GM19035 (cell line): Measurements from ENCODE around the gene OPCML.

Experiments used
- ATAC-seq: cut with Tn5 transposase; IDR thresholded peaks from one replicate; pipeline ENCODE4 v1.9.1; 2021; ENCODE audit not compliant: unreplicated experiment

Gene OPCML

DNA sequence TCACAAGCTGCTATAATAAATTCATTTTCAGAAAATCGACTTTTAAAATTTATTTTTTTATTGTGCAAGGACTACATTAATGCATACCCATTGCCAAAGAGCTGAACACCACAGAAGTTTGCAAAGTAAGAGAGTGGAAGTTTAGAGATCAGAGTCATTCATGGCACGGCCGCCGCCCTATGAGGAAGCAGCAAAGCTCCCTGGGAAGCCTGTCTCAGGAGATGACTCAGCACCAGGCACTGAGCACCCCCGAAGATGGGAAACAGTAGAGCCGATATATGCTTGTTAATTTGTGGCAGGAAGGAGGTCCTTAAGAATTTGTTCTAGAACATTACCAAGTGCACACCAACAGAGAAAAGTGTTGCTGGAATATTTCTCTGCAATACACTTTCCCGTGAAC, 693.7 kb downstream of the OPCML start:
- ATAC-seq, result no peak

DNA sequence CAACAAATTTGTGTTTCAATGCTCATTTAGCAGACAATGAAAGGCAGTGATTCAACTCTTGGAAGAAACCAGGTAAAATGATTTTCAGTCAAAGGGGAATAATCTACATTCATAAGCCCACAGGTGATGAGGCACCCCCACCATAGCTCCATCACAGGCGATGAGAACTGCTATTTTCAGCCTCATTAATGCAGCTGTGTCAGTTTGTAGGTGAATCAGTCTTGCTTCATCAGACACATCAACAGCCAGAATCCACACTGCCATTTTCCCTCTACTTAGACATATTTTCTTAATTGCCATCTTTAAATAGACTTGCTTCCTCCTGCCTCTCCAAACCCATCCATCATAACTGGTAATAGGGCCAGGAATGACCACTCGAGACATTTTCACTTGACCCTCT, 701.0 kb downstream of the OPCML start:
- no peak for ATAC-seq

DNA sequence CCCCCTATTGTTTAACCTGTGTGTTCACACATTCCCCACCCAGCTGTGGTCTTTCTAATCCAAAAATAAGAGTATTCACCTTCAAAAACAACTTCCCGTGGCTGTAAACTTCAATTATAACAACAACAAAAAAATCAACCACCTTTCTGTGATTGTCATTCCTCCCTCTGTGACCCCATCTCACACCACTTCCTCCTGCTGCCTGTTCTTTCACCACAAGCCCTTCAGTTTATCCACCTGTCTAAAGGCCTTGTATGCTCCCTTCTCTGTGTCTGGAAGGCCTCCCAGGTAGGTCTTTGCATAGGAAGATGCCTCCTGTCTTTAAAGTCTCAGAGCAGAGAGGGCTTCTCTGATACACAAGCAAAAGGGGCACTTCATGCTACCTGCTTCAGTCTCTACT, 707.7 kb downstream of the OPCML start:
- no peak for ATAC-seq

DNA sequence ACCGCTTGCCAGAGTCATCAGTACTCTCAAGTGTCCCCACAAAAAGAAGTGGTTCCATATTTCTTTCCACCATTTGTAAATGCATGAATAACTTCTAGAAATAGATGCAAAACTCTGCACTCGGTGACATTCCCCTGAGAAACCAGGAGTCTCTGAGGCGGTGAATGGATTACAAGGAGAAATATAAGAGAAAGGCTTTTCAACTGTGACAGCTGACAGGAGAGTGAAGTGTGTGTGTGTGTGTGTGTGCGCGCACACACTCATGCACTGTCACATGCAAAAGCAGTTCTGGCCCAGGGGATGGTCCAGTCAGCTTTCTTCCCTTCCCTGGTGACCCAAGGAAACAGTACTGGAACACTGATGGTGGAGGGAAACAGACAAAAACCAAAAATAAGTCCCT, 710.0 kb downstream of the OPCML start:
- ATAC-seq, result no peak

DNA sequence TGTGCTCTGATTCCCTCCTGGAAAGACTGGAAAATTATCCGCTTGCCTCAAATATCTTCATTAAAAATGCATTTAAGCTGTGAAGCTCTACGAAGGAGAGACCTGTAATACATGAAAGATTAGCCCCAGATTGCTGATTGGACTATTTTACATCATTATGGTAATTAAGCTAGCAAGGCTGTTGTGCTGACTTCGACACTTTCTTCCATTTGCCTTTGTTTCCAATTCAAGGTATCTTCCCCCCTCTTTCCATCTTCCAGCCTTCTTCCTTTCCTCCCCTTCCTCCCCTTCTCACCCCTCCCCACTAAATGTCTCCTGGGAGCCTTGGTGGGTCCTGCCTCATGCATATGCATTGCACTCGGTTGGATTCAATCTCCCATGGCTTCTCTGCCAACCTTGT, 710.8 kb downstream of the OPCML start:
- no peak for ATAC-seq

DNA sequence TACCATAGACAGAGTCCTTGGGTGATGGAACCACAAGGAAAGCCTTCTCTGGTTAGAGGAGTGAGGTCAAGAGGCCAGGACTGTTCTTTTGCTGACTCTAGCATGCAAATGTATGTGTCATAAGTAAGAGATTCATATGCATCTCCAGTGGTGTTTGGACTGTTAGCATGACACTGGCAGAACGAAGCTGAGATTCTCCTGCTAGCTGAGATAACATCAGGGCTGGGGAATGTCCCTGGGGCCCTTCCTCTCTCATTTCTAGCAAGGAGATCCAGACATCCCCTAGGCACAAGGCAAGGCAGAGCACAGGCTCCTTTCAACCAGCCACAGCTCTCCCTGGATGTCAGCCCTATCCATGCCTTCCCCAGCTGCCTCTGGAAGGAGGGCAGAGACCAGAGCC, 711.3 kb downstream of the OPCML start:
- ATAC-seq, result no peak

DNA sequence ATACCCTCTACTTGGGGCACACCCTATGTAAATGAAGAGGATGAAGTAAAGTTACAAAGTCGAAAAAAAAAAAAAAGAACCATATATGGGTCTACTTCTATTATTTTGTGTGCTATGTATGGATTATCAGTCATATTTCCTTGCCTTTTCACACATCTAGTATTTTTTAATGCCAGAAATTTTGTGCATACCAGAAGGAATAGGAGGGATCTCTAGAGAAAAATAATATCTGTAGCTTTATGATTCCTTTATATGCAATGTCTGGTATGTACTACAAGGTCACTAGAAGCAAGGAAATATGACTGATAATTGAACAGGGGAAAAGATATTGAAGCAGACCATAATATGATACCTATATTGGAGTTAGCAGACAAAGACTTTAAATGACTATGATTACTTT, 713.4 kb downstream of the OPCML start:
- no peak for ATAC-seq

DNA sequence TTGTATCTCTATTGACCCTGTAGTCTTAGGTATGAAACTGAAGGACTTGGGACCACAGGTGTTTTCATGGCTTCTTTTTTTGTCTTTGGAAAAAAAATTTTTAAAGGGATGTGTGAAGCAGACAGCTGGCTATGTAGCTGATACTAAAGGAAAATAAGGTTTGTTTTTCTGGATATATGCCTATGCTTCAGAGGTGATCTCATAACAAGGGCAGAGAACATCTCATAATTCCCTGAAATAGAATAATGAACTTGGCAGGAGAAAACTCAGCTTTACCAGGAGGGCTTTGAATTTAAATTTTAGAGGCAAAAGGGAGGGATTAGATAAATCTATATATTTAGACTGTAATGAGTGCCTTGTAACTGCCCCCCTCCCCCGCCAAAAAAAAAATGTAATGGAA, 714.9 kb downstream of the OPCML start:
- no peak for ATAC-seq

DNA sequence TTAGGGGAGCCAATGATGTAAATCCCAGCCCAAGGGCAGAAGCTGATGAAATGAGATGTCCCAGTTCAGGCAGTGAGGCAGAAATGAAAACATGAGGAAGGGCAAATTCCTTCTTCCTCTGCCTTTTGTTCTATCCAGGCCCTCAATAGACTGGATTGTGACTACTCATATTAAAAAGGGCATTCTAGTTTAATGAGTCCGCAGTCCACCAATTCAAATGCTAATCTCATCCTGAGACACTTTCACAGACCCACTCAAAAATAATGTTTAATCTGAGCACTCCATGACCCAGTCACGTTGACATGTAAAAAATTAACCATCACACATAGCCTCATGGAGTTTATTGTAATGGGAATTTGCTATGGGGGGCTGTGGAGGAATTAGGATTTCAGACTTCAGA, 717.9 kb downstream of the OPCML start:
- no peak for ATAC-seq

DNA sequence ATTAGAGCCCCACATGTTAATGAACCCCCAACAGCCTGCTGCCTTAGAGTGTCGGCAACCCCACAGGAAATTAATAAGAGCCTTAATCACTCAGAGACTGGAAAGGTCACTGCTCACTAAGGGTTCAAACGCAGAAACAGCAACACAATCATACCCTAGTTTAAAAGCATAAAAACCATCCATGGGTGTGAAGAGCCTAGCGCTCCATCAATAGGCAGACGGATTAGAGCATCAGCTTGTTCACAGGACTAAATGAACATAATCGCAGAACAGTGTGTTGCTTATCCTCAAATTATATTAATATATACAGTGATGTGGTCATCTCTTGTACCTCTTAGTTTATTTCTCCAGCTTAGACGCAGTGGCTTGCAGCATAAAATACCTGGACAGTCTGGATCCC, 720.7 kb downstream of the OPCML start:
- no peak for ATAC-seq

DNA sequence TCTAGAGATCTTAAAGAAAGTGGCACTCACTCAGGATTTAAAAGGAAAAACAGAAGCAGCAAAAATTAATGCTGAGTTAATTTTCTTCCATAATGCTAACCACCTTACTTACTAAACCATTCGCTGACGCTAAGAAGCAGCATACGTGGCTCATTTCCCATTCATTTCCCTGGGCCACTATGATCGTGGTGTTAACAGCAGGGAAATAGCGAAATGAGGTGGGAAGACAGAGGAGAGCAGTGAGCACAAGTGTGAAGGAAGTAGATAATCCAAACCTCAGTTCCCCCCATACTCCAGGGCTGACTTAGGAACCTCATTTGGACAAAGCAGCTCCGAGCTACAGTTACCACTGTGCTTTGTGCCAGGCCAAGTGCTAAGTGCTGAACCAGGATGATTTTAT, 723.2 kb downstream of the OPCML start:
- no peak for ATAC-seq

DNA sequence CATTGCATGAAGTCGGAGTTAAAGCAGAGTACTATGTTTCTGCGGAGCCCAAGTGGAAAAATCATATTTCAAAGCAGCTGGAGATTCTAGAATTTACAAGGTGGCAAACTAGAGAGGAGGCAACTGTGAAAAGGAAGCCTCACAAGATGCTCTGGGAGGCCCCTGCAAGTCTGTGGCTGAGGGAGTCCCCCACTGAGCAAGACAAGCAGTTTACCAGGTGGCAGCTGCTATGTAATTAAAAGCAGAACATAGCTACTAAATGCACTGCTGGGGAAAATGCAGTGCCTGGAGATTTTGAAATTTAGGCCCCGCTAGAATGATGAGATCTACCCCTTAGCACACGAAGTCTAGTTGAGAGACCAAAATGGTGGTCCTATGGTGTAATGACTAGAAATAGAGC, 728.0 kb downstream of the OPCML start:
- no peak for ATAC-seq

DNA sequence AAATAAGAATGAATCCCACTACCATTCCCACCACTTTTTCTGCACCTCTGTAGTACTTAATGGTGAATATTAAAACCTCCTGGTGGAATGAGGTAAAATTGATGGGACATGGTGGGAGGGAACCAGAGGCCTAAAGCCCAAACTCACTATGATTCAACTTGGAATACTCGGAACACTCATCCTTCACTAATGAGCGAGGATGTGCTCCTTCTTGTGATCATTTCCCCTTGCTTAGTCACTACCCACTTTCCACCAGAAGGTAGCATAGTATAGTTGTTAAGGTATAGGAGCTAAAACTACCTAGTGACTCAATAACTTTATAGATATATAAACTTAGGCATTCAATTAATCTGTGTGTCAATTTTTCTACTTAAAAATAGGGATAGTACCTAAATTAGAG, 728.9 kb downstream of the OPCML start:
- no peak for ATAC-seq

DNA sequence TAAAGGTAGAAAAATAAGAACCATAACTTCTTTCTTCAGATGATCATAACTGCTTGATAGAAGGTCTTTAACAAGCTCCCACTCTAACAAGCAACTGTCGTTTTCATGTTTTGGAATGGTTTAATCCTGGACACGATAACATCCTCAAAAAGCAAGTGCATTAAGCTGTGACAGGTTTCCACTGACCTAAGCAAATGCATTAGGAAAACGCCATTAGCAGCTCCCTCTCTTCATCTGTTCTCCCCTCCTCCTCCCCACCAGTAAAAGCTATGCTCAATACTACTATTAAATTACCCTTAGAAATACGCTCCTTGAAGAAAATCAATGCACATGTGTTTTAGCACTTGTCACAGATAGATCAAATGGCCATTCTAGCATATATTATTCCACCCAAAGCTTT, 729.4 kb downstream of the OPCML start:
- no peak for ATAC-seq

DNA sequence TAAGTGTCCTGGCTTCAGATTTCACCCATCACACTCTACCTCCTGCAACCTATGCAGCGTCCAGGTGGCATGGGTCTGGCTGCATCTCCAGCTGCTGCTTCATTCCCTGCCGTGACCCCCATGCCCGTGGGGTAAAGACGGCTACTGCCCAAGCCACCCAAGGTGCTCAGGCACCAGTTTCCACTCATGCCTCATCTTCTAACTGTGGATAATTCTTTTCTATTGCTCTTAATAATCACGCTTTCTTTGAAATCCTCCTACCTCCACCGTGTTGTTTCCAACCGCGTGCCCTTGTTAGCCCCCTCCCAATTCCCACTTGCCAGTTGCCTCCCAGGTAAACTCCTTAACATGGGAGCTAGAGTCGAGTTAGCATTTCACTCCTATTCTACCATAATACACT, 738.5 kb downstream of the OPCML start:
- no peak for ATAC-seq

DNA sequence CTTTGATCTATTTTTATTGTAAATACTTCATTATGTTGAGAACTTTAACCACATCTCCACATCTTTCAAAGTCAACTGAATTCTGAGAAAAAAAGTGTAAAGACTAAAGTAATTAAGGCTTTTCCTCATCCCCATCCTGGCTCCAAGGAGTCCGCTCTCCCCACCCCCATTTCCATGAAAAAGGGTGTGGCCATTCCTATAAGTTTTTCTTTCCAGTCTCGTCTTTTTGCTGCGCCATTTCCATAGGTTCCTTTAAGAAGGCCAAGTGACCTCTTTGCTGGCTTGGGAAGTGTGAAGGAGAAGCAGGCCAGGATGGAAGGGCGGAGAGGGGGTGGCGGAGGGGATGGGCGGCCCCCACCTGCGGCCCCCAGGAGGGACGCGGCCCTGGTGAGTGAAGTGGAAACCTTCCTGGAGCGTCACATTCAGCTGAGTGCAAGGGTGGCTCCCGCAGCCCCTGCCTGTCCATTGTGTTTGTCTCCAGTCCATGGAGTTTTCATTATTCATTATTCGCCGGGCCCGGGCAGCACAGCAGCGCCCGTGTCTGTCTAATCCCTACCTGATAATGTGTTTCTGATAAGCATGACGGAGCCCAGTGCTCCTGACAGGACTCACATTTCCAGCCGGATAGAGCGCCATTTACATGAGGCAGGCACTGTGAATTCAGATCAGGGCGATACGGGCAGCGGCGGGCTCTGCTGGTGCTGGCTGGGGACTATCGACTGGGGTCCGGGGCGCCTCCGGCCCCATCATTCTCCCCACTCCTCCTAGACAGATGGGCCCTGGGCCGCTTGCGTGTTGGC, 739.8 kb downstream of the OPCML start:
- no peak for ATAC-seq

DNA sequence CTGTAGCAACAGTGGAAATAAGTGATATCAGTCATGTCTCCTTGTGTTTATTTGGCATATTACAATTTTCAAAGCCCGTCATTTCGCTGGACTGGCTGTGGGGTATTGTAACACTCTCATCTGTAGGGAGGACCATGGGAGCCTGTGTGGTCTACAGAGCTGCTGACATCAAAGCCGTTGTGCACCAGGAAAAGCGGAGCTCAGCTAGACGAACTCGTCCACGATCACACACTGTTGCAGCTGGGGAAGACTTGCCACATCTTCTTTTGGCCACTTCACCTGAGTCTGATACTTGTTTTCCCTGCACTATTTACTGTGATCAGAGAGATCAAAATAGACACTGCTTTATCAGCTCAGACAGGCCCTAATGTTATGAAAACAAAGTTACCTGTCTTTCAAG, 741.3 kb downstream of the OPCML start:
- ATAC-seq, result no peak

DNA sequence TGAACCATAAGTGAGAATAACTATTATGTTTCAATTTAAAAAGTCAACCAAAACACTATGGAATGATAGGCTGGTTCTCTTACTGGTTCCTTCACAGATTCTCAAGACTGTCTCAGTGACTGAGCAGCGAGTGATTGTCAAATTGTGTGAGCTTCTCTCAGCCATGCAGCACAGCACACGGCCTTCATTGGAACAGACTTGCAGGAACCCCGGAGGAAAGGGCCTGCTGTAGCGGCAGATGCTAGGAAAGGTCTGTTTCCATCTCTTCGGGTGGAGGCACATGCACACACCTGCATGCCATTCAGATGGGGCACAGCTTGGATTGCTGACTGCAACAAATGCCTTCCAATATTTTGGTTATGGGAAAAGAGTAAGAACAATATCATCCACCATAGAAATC, 741.8 kb downstream of the OPCML start:
- no peak for ATAC-seq

DNA sequence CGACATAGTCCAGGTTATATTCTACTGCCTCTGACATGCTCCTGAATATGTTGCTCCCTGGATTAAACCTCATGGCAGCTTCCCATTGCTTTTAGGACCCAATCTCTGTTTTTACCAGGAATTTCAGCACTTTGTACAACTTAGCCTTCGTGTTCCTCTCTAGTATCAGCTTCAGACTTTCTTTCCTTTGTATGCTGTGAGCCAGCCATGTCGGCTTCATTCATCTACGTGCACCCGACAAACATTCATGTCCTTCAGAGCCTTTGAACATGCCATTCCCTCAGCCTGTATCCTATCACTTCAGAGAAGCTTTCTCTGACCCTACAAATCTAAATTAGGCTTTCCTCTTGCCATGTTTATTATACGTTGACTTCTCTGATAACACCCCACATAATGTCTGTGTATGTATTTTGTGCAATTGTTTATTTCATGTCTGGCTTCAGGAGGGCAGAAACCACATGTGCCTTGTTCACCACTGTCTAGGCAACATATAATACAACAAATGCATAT, 743.4 kb downstream of the OPCML start:
- ATAC-seq, result no peak

DNA sequence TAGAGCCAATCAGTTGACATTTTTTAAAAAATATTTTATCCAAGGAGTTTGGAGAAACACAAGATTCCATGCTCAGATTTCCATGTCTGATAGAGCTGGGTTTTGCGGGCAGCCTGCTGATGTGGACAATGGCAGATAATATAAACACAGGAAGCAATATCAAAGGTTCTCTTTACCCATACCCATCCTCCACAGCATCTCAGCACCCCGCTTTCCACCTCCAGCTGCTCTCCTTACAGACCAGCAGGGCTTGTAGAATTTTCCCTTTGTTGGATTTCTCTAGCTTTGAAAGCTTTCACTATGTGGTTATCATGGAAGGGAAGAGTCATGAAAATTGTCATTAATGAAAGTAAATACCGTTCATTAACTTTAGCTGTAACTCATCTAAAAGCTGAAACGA, 746.4 kb downstream of the OPCML start:
- ATAC-seq, result no peak

DNA sequence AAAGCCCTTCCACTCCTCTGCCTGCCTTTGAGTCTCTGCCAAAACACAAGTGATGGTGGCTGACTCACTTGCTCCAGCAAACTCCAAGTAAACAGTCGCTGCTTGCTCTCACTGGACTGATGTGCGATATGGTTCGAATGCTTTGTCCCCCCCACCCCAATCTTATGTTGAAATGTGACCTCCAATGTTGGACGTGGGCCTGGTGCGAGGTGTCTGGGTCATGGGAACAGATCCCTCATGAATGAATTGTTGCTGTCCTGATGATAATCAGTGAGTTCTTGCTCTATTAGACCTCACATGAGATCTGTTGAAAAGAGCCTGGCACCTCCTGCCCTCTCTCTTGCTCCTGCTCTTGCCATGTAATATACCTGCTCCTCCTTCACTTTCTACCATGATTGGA, 747.9 kb downstream of the OPCML start:
- no peak for ATAC-seq

DNA sequence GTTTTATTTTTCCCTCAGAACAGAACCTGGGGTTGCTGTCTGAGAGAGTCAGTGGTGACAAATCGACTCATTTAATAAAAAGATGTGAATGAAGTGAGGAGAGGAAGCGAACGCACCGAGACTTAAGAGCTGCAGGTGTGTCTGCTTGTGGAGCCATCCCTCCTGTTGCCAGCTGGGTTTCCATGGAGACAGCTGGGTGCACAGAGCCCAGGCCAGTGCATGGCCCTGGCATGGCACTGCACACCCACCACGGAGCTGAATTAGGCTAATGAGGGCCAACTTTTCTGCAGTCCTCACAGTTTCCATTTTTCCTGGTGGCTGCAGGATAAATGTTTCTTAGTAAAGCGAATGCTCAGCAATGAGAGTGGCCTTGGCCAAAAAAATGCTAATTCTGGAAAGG, 750.2 kb downstream of the OPCML start:
- ATAC-seq, result no peak

DNA sequence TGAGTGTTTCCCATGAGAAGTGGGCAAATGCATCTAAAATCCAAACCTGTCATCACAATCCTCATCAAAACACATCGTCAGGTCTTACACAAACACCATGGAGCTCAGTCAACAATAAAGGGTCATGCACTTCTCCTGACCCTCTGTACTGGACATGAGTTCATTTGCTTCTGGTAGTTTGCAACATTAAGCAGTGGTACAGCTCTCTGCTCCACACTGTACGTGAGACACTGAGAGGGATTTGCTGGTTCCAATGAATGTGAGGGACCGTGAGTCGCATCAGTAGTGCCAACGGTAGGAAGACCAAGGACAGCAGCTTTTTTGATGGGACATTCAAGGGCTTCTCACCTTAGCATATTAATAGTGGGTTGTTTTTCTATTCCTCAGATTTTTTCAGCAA, 752.3 kb downstream of the OPCML start:
- no peak for ATAC-seq
